ENCODE measurements around the gene SPEM1.
A peak's percentile ranks its signal among the peaks of the same experiment; 100 is the strongest.

SPEM1 gene, protein sequence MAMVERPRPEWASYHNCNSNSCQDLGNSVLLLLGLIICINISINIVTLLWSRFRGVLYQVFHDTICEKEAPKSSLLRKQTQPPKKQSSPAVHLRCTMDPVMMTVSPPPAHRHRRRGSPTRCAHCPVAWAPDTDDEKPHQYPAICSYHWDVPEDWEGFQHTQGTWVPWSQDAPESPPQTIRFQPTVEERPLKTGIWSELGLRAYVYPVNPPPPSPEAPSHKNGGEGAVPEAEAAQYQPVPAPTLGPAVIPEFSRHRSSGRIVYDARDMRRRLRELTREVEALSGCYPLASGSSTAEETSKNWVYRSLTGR

DNA sequence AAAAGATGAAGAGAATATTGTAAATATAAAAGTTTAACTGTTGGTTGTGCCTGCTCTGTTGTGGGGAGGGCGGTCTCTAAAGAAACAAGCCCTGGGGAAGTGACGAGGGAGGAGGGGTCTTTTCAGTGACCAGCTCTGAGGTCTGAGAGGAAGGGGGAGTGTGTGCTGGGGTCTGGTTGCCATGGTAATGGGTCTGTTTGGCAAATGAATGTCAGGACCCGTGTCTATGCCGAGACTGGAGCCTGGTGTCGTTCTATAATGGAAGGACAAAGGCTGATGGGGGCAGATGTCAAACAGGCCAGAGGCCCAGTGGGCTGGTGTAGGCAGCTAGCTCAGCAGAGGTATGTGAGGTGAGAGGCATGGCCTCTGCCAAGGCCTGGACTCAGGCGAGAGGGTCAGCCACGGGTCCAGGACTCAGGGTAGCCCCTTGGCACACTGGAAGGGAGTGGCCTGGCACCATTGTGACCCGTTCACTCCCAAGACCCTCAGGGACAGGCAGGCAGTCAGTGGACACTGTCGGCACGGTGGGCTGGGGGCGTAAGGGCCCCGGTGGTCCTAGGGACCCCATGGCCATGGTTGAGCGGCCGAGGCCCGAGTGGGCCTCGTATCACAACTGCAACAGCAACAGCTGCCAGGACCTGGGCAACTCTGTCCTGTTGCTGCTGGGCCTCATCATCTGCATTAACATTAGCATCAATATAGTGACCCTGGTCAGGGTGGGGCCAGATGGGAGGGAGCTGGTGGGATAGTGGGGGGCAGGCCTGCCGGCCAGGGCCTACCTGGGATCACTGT is at the start of gene SPEM1:
TSS of gene SPEM1 (plus strand) at position 506 of the 792 bp plus-strand sequence. CDS start at position 567, 61 bp downstream.
- no peak for DNase-seq

GRCh38 chr17:7370853-7371252 is 49.3 kb upstream of the SPEM1 start:
- DNase-seq: no peak

DNA sequence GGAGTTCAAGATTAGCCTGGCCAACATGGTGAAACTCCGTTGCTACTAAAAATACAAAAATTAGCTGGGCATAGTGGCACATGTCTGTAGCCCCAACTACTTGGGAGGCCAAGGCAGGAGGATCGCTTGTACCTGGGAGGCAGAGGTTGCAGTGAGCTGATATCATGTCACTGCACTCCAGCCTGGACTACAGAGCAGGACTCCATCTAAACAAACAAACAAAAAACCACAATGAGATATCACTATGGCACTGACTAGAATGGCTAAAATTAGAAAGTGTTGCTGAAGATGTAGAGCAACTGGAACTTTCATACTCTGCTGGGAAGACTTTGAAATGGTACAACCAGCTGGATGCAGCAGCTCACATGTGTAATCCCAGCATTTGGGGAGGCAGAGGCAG is 45.8 kb upstream of the SPEM1 start:
- no peak for DNase-seq

DNA sequence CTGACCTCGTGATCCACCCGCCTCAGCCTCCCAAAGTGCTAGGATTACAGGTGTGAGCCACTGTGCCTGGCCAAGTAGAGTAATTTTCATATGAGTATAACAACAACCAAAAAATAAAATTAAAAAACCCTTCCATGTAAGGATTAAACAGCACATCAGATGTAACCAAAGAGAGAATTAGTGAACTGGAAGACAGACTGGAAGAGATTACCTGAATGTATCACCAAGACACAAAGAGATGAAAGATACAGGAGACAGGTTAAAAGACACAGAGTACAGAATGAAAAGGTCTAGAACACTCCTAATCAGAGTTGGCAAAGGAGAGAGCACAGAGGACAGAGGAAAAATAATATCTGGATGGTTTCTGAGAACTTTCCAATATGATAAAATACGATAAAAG is 41.0 kb upstream of the SPEM1 start:
- DNase-seq: no peak

DNA sequence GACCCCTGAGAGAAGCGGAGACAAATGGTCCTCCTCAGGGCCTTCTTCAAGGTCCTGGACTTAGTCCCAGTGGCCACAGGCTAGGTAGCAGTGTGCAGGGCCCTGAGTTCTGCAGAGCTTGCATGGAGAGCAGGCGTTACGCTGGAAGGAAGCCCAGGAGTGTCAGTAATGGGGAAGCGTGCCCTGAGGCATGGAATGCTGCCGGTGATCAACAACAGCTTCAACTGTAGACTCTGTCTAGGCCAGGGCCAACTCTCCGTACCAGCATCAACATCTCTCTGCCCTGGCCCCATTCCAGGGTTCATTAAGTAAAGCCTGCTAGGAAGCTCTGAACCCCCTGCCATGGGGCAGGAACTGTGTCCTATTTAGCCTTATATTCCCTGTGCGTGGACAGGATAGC is 39.8 kb upstream of the SPEM1 start:
- peak; percentile 65 for DNase-seq

DNA sequence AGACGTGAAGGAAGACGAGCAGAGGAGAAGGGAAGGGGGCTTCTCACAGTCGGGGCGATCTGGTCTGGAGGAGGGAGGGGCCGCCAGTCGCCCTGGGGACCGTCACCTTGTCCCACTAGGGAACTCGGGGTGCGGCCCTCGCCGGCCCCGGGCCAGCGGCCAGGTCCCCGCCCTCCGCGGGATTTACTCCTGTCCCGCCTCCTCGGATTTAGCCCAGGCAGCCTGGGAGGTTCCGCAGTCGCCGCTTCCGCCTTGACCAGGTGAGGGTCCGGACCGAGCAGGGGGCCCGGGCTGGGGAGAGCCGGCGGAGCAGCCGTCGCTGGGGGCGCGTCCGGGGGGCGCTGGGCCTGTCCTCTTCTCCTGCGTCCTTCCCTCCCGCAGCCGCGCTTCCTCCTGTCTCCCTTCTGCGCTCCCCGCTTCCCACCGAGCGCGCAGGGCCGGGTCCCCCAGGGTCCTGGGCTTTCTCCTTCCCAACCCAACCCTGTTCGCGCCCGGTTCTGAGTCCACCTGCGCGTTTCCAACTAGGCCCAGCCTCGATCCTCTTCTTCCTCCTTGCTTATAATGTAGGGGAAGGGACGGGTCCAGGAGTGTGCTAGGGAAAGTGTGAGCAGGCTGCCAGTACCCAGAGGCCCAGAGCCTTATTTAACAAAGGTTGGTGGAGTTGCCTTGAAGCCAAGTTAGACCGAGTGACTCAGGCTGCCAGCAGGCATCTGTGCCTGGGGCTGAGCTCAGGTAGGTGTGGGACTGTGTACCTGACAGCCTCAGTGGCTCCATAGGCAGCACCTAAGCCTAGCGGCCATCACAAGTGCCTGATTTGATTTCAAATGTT is 39.1 kb upstream of the SPEM1 start, which contains the start of gene TNK1:
TSS of gene TNK1 (plus strand) at position 235 of the 829 bp plus-strand sequence. CDS start 1,838 bp downstream, outside the sequence.
- DNase-seq: no peak

GRCh38 chr17:7382901-7383300 is 37.2 kb upstream of the SPEM1 start:
- no peak for DNase-seq

DNA sequence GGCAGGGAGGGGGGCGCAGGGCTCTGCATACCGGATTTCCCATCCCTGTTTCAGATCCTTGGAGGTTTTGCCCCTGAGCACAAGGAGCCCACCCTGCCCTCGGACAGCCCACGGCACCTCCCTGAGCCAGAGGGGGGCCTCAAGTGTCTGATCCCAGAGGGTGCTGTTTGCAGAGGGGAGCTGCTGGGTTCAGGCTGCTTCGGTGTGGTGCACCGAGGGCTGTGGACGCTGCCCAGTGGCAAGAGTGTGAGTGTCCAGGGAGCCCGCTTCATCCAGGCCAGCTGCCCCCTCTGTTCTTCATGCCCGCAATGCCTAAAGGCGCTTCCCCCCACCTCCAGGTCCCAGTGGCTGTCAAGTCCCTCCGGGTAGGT is 36.8 kb upstream of the SPEM1 start:
- DNase-seq: no peak

DNA sequence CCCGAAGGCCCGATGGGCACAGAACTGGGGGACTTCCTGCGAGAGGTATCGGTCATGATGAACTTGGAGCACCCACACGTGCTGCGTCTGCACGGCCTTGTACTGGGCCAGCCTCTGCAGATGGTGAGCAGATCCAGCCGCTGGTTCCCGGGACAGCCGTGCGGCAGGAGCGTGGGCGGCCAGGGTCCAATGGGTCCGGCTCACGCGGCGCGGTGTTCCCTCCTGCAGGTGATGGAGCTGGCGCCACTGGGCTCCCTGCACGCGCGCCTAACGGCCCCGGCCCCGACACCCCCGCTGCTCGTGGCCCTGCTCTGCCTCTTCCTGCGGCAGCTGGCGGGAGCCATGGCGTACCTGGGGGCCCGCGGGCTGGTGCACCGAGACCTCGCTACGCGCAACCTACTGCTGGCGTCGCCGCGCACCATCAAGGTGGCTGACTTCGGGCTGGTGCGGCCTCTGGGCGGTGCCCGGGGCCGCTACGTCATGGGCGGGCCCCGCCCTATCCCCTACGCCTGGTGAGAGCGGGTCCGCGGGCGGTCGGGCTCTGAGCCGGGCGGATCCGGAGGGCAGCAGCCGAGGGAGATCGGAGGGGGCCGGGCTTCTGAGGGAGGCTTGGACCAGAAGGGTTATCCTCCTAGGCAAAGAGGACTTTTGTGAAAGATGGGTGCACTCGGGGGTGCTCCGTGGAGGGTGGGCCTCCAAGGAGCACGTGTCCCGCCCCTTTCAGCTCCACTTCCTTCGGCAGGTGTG is 36.2 kb upstream of the SPEM1 start:
- DNase-seq: peak; percentile 38

- DNase-seq: no peak
Observed at GRCh38 chr17:7384489-7385081, 35.5 kb upstream of the SPEM1 start.

DNA sequence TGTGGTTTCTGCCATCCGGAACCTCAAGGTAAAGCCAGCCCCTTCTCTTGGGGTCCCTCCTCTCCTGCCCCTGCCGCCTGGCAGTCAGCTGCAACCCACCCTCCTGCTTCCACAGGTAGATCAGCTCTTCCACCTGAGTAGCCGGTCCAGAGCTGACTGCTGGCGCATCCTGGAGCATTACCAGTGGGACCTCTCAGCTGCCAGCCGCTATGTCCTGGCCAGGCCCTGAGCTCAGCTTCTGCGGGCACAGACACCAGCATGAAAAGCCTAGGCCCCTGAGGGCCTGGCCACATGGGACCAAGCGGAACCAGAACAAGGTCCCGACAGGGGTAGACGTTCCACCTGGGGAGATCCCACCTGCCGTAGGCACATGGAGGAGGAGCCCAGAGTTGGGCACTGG is 31.3 kb upstream of the SPEM1 start:
- DNase-seq: no peak

DNA sequence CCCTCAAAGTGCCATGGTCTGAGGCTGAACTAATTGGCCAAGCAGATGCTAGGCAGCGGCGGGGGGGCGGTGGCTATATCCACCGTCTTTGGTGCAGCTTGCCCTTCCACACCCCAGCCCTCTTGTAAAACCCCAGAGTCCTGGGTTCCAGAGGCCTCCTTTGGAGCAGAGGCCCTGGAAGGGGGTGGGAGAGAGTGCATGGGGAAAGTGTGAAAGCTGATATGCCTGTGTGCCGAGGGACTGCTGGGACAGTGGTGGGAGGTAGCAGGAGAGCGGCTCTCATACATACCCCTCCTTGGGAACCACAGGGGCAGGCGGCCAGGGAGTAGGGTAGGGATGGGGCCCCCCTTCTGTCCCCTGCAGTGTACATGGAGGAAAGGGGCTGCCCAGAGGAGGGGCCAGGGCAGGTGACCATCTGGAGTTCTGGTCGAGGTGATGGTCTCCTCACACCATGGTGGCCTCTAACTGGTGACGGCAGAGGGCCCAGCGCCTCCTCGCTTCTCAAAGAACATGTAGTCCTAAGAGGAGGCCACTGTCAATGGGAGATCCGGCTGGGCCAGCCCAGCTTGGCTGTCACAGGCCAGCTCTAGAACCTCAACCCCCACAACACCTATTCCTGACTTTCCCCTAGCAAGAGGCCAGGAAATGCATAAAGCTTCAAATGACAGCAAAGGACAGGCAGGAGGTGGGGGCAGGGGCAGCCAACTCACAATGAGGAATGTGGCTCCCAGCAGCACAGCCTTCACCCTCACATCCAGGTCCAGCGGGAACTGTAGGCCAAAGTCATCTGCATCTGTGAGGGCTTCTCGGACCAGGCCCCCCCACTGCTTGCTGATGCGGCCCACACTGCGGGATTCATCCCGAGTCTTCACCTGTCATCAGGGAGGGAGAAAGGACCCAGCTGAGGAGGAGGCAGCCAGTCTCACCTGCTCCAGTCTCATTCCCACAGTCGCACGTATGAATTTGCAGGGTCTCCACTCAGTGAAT is 29.9 kb upstream of the SPEM1 start:
- no peak for DNase-seq

DNA sequence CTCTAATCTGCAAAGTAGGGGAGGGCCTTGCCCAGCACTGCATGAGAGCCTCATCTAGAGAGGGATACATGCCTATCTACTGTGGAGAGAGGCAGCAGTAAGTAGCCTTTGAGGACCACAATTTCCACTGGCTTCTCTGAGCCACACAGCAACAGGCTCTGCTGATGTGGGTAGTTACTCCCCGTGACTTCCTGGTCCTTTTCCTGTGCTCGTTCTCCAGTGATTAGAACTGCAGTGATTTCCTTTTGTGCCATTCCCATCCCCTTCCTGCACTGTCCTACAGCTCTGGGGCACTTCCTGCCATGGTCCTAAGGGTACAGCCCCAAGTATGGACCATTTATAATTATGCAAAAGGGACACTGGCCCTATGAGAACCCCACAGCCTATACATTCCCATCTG is 28.8 kb upstream of the SPEM1 start:
- no peak for DNase-seq

GRCh38 chr17:7392696-7393612 is 27.2 kb upstream of the SPEM1 start:
- DNase-seq: no peak

DNA sequence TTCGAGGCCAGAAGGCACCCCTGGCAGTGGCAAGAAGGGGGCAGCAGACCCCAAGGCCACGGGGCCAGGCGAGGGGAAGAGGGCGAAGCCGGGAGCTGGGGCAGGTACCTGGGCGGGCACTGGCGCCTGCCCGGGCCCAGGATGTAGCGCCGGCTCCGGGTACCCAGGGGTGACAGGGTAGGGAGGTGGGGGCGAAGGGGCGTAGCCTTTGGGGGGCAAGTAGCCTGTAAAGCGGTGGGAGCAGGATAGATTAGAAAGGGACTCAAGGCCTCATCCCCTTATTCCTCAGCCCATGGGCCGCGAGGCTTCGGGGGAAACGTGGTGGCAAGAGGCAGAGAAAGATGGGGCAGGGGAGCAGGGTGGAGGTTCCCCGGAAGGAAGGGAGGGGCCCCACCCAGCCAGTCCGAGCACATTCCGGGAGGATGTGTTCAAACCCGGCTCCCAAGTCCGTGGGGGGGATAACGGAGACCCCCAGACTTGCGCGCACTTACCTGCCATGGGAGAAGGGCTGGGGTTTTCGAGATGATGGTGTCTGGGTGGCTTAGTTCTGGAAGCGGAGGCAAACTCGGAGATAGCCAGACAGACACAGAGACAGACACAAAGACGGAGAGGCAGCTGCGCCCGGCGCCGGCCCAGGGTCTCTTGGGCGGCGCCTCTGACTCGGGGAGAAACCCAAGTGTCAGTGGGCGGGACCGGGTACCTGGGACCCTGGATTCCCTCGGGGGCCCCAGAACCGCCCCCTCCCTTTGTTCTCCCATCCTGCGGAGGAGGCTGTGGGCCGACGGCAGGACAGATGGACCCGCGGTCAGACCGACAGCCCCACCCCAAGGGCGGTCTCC is 26.3 kb upstream of the SPEM1 start:
- peak; percentile 39 for DNase-seq

DNA sequence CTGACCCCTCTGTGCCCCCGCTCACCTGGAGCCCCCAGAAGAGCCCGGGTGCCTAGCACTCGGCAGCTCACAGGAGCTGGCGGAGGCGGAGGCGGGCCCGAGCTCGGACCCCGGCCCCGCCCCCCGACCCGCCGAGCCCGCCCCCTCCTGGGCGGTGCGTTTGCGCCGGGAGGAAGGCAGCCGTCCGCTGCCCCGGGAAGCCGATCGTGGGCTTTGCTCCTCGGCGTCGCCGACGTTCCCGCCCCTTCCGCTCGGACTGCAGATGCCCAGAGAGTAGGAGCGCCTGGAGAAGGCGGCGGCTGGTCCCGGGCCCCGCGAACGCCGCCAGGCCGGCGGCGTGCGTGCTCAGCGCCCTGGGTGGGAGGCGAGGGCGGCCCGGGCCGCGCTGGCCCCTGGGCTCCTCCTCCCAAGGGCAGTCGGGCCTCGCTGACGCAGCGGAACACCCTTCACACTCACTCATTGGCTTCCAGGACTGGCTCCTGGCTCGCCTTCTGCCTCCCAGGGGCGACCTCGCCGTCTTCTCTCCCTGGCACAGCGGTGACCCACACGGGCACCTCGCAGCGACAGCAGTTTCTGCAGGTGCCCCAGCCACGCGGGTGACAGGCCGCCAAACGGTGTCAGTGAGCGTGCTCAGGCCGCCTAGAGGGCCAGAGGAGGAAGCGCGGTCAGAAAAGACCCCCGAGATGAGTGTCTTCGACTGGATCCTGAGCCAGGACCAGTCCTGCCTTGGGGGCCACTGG is 25.5 kb upstream of the SPEM1 start, which contains the start of gene PLSCR3:
TSS of gene PLSCR3 (minus strand) at position 74 of the 740 bp plus-strand sequence. CDS start 415 bp downstream, outside the sequence.
- peak; percentile 90 for DNase-seq

GRCh38 chr17:7396147-7396546 is 24.0 kb upstream of the SPEM1 start:
- no peak for DNase-seq

- no peak for DNase-seq
Observed at GRCh38 chr17:7398612-7399011, 21.5 kb upstream of the SPEM1 start.

Measured in EL (cell line).